K562 (cell line): Measurements from ENCODE around the gene LCTL. TPM values are rescaled to one million over a fixed set of nuclear protein-coding genes. Genes with fewer than 3 reads are reported as not detected.
A peak's percentile ranks its signal among the peaks of the same experiment; 100 is the strongest.

Experiments
- CAMTA2 ChIP-seq: fragments of 250-450 bp; sonication (Bioruptor Pico); conservative IDR thresholded peaks from 2 replicates; pipeline ENCODE4 v1.5.1; 2022
- CBFA2T2 ChIP-seq: fragments of 450-650 bp; conservative IDR thresholded peaks from 2 replicates; pipeline ENCODE4 v1.6.1; 2017; ENCODE audit warnings: mild to moderate bottlenecking
- ETV6 ChIP-seq, 3 experiments: fragments of 150-350 bp in 1 of 3; sonication (generic) in 1 of 3; formaldehyde crosslinking in 1 of 3; IDR thresholded peaks; 2 replicates each; pipeline versions ENCODE4 v1.6.1 to v1.8.0; 2014 to 2022; ENCODE audit warnings: borderline replicate concordance in 2 of 3, low read depth in 2 of 3, antibody characterized with exemption in 1 of 3, low read length in 1 of 3, mild to moderate bottlenecking in 1 of 3, missing genetic modification reagents in 1 of 3
- HMG20B ChIP-seq: fragments of 250-450 bp; sonication (Bioruptor Pico); IDR thresholded peaks from 2 replicates; pipeline ENCODE4 v1.5.0; 2021; ENCODE audit warnings: mild to moderate bottlenecking
- POLR2B ChIP-seq: fragments of 450-650 bp; IDR thresholded peaks from 2 replicates; pipeline ENCODE4 v1.6.1; 2018; ENCODE audit warnings: low read depth; ENCODE audit not compliant: partially characterized antibody
- PRDM10 ChIP-seq: fragments of 450-650 bp; IDR thresholded peaks from 2 replicates; pipeline ENCODE4 v1.6.1; 2018; ENCODE audit not compliant: partially characterized antibody
- SETDB1 ChIP-seq: IDR thresholded peaks from one replicate; pipeline ENCODE4 v1.6.1; 2012; ENCODE audit warnings: low read length, control low read depth, inconsistent platforms
- XRCC4 ChIP-seq: IDR thresholded peaks from one replicate; pipeline ENCODE4 v1.6.1; 2011; ENCODE audit not compliant: insufficient read depth, insufficient read length; ENCODE audit errors: extremely low read depth
- ZFP91 ChIP-seq: sonication (generic); formaldehyde crosslinking; IDR thresholded peaks from 2 replicates; pipeline ENCODE4 v1.8.0; 2022; ENCODE audit warnings: mild to moderate bottlenecking, missing genetic modification reagents
- ZNF592 ChIP-seq: fragments of 450-650 bp; IDR thresholded peaks from 2 replicates; pipeline ENCODE4 v1.6.1; 2017; ENCODE audit warnings: antibody characterized with exemption, mild to moderate bottlenecking
- polyA plus RNA-seq, 8 experiments: library from polyadenylated mRNA; depleted of rRNA in 4 of 8; stranded (reverse) in 5 of 8; unstranded in 3 of 8; fragments of >200 nt; fragmentation: Nextera tagmentation in 2 of 8; fragmentation: Illumina TruSeq in 1 of 8; extraction: Ambion mirVana in 2 of 8; extraction: Trizol in 1 of 8; gene quantifications; 2 replicates each; pipeline versions ENCODE4 v1.2.1 to v1.2.3, GENCODE V29; 2011 to 2014; ENCODE audit warnings: inconsistent platforms in 1 of 8, missing spikeins in 1 of 8
- total RNA-seq, 7 experiments: library from RNA; depleted of rRNA in 6 of 7; stranded (reverse); fragments of >200 nt in 6 of 7; fragmentation: Illumina TruSeq in 2 of 7; extraction: Trizol in 2 of 7; gene quantifications; 2 replicates each; pipeline versions ENCODE4 v1.2.1 to v1.2.3, GENCODE V29; 2011 to 2021; ENCODE audit warnings: low replicate concordance in 1 of 7
- TF ChIP-seq, protein P1 (sequence below), 2 experiments: IDR thresholded peaks; 2 replicates each; pipeline ENCODE4 v1.6.1; 2011; ENCODE audit warnings: borderline replicate concordance in 1 of 2, control low read depth in 1 of 2, low read depth in 1 of 2, low read length in 1 of 2, mild to moderate bottlenecking in 1 of 2, mixed read lengths in 1 of 2, moderate library complexity in 1 of 2; ENCODE audit not compliant: insufficient read depth in 1 of 2, insufficient read length in 1 of 2, poor library complexity in 1 of 2, severe bottlenecking in 1 of 2; ENCODE audit errors: extremely low read depth in 1 of 2

Gene LCTL
- total and polyA plus RNA-seq, 9 of the 15 experiments (the other 6 are each of a cell fraction or from before 2014, with no cell fraction given): 0.08 to 0.31 (median 0.17) TPM; not detected in 6

- no peak for TF ChIP-seq PRDM10
- TF ChIP-seq ZFP91: no peak
- TF ChIP-seq CAMTA2 (CRISPR knock-in tag): no peak
- no peak for TF ChIP-seq ETV6 (IDR thresholded peaks at IDR 0.05; ENCODE audit: borderline replicate concordance in 1 of 2, low read depth in 2 of 2, low read length in 1 of 2)
- TF ChIP-seq ETV6 (CRISPR knock-in tag; IDR thresholded peaks at IDR 0.05; ENCODE audit: borderline replicate concordance): no peak
- TF ChIP-seq SETDB1: no peak
- TF ChIP-seq HMG20B (CRISPR knock-in tag): no peak
- TF ChIP-seq, protein P1, sequence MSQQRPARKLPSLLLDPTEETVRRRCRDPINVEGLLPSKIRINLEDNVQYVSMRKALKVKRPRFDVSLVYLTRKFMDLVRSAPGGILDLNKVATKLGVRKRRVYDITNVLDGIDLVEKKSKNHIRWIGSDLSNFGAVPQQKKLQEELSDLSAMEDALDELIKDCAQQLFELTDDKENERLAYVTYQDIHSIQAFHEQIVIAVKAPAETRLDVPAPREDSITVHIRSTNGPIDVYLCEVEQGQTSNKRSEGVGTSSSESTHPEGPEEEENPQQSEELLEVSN (IDR thresholded peaks at IDR 0.05; ENCODE audit: borderline replicate concordance in 1 of 2, extremely low read depth in 1 of 2, insufficient read depth in 1 of 2, insufficient read length in 1 of 2, low read depth in 1 of 2, low read length in 1 of 2, poor library complexity in 1 of 2, severe bottlenecking in 1 of 2): no peak
- no peak for TF ChIP-seq XRCC4
- no peak for TF ChIP-seq ZNF592
- TF ChIP-seq CBFA2T2: no peak
- TF ChIP-seq POLR2B: peak; percentile 99
Measured at GRCh38 chr15:66581972-66582537, 16.3 kb upstream of the LCTL start (continued).
